ENCODE data around the gene LRMDA. TPM values are rescaled to one million over a fixed set of nuclear protein-coding genes. Genes with fewer than 3 reads are reported as not detected.

Gene LRMDA
- total RNA-seq, 4 donors from 2014 or later = 1.5 to 15.7 (median 4.6) TPM

DNA sequence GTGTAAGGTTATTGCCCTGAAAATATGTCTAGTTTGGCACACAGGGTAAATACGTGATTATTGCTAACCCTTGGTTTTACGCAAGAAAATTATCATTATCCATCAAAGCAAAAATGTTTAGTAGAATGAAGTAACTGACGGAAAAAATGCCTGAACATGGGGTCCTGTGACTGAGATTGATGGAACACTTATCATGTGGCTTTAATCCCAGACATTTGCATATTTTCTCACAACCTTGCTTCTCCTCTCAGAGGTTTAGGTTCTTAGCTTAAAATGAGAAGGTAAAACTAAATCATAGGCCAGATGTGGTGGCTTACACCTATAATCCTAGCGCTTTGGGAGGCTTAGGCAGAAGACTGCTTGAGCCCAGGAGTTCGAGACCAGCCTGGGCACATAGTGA lies 1010.7 kb downstream of the LRMDA start:
- no peak overlapping the region for H3K4me3 ChIP-seq
- H3K9me3 ChIP-seq = no peaks in the 10 kb centered on the region
- intact Hi-C loops (cut with DNase I; ENCODE audit: low total_unique reads) = no loop called here
- no peaks in the 10 kb centered on the region for H3K27me3 ChIP-seq
- no peaks in the 10 kb centered on the region for H3K4me1 ChIP-seq
- no peak overlapping the region for H3K27ac ChIP-seq
- TF ChIP-seq, protein P1, sequence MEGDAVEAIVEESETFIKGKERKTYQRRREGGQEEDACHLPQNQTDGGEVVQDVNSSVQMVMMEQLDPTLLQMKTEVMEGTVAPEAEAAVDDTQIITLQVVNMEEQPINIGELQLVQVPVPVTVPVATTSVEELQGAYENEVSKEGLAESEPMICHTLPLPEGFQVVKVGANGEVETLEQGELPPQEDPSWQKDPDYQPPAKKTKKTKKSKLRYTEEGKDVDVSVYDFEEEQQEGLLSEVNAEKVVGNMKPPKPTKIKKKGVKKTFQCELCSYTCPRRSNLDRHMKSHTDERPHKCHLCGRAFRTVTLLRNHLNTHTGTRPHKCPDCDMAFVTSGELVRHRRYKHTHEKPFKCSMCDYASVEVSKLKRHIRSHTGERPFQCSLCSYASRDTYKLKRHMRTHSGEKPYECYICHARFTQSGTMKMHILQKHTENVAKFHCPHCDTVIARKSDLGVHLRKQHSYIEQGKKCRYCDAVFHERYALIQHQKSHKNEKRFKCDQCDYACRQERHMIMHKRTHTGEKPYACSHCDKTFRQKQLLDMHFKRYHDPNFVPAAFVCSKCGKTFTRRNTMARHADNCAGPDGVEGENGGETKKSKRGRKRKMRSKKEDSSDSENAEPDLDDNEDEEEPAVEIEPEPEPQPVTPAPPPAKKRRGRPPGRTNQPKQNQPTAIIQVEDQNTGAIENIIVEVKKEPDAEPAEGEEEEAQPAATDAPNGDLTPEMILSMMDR (IDR thresholded peaks at IDR 0.05) = no peak
- no peak for TF ChIP-seq POLR2A (IDR thresholded peaks at IDR 0.05)
- DNase-seq = no peak
- no peaks in the 10 kb centered on the region for H3K36me3 ChIP-seq

DNA sequence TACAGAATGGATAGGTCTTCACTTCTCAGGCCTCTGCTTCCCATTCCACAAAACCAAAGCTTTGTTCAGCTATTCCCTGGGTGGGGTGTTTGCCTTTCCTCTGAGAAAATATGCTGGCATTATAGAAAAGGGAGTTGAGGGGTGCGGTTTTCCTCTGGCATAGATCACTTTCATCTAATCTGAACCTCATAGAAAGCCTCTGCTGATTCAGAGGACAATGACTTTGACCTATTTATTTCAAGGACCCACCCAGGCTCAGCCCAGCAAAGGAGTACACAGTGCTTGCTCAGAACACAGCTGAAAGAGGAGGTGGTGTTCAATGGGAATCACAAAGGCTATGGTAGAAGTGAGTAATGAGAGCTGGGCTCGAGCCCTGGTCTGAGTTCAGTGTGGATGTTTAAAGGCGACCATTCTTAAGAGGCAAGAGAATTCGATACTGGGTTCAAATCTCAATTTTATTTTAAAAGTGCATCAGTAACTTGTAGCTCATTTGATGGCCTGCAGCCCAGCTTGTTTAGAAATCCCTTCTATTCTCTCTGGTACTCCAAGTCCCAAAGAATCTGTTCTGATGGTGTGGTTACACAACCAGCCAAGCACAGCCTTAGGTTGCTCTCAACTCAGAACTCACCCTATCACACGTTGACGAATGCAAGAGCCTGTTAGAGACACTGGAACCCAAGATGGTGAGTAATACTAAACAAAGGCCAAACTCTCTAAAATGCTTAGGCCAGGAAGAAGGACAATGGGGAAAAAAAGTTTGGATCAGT lies 1012.8 kb downstream of the LRMDA start:
- intact Hi-C loops (cut with DNase I; ENCODE audit: low total_unique reads) = no loop called here
- Histone ChIP-seq H3K27me3 (no peaks in the 10 kb centered on the region), H3K4me3 (no peak overlapping the region), H3K9me3 (no peaks in the 10 kb centered on the region), H3K27ac (peak overlapping the region; percentile 39 to 46), H3K36me3 (no peaks in the 10 kb centered on the region), H3K4me1 (no peaks in the 10 kb centered on the region)
- TF ChIP-seq, protein P1 (IDR thresholded peaks at IDR 0.05) = no peak
- peak in 1 of 2 donors; percentile 64 for DNase-seq

DNA sequence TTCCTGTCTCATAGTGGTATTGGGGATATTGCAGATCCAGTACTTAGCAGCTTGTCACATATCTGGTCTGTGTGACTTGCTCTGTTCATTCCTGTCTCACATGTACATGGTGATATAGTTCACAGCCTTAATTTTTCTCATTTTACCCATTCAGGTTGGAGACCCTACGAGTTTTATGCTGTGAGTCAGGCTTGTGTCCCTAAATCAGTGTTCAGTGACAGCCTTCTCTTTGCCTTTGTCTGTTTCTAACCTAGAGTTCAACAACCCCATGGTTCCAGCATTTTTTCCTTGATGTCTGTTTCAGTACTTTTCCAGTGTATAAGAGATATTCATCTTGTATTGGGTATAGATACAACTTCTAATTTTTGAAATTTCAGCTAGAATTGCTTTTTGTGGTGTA lies 1016.2 kb downstream of the LRMDA start:
- DNase-seq = no peak
- intact Hi-C loops (cut with DNase I; ENCODE audit: low total_unique reads) = no loop called here
- Histone ChIP-seq H3K27me3 (no peaks in the 10 kb centered on the region), H3K27ac (no peak overlapping the region), H3K4me1 (no peaks in the 10 kb centered on the region), H3K36me3 (no peaks in the 10 kb centered on the region), H3K9me3 (no peaks in the 10 kb centered on the region), H3K4me3 (no peak overlapping the region)
- no peak for TF ChIP-seq POLR2A (IDR thresholded peaks at IDR 0.05)
- TF ChIP-seq, protein P1 (IDR thresholded peaks at IDR 0.05) = no peak

DNA sequence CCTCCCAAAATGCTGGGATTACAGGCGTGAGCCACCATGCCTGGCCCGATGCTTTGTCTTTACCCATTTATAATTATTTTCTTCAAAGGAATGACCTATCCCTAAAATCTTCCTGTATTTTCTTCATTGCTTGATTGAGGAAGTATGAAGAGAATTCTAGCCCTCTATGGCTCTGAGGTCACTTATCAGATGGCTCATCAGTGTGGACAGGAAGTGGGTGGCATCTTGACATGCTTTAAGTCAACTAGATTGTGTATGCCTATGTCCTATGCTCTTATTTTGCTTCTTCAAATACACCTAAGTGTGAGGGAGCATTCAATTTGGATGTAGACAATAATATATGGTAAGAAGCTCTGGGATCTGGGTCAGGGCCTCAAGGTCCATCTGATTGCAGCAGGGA lies 1020.5 kb downstream of the LRMDA start:
- intact Hi-C loops (cut with DNase I; ENCODE audit: low total_unique reads) = no loop called here
- no peak for TF ChIP-seq POLR2A (IDR thresholded peaks at IDR 0.05)
- TF ChIP-seq, protein P1 (IDR thresholded peaks at IDR 0.05) = no peak
- no peak for DNase-seq

DNA sequence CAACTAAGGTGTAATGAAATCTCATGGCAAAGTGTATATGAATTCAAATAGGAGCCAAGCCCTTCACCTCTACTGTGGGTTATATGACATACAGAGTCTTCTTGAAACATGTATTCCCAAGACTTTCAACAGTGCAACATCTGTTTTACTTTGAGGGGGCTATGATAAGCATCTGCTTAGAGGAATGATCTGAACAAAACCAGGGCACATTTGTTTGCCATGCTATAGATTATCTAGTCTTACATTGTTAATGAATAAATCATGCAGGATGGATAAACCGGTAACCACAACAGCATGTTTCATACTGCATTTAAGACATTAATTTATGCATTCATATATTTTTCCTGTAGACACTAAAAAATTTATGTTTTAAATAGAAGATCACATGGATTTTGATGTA lies 1021.9 kb downstream of the LRMDA start:
- no peaks in the 10 kb centered on the region for H3K4me1 ChIP-seq
- H3K27me3 ChIP-seq = no peaks in the 10 kb centered on the region
- no peaks in the 10 kb centered on the region for H3K36me3 ChIP-seq
- H3K4me3 ChIP-seq = no peak overlapping the region
- DNase-seq = no peak
- TF ChIP-seq, protein P1 (IDR thresholded peaks at IDR 0.05) = no peak
- no peak for TF ChIP-seq POLR2A (IDR thresholded peaks at IDR 0.05)
- no peaks in the 10 kb centered on the region for H3K9me3 ChIP-seq
- H3K27ac ChIP-seq = no peak overlapping the region
- intact Hi-C loops (cut with DNase I; ENCODE audit: low total_unique reads) = no loop called here

More for the DNA sequence above, 1020.5 kb downstream of the LRMDA start:
- H3K4me3 ChIP-seq = no peak overlapping the region
- no peaks in the 10 kb centered on the region for H3K9me3 ChIP-seq
- H3K4me1 ChIP-seq = no peaks in the 10 kb centered on the region
- no peaks in the 10 kb centered on the region for H3K36me3 ChIP-seq
- H3K27ac ChIP-seq = no peak overlapping the region
- no peaks in the 10 kb centered on the region for H3K27me3 ChIP-seq
